Activated naive CD4-positive, alpha-beta T cell treated with anti-CD3 and anti-CD28 coated beads, Interleukin-2, amount 10 ng/mL, durations not matched to agents 7 days and 5 days (primary cell): Measurements from ENCODE around the gene B4GALNT3.

ENCODE experiments used
- CTCF ChIA-PET: fragments of 350-600 bp; sonication (Branson Sonifier 250); formaldehyde crosslinking; loops from one replicate; lab custom pipeline; 2021; ENCODE audit warnings: antibody characterized with exemption; lab: Charles Lee
- DNase-seq: peaks from one replicate; pipeline ENCODE4 v3.0.0-alpha.2; 2020
- H3K27ac Mint-ChIP-seq: one replicate; pipeline ENCODE4 v1.8.0; 2021; ENCODE audit warnings: mild to moderate bottlenecking, moderate library complexity, mixed read lengths
- H3K27me3 Mint-ChIP-seq: one replicate; pipeline ENCODE4 v1.8.0; 2021; ENCODE audit warnings: mild to moderate bottlenecking, mixed read lengths
- H3K36me3 Mint-ChIP-seq: one replicate; pipeline ENCODE4 v1.8.0; 2021; ENCODE audit warnings: mixed read lengths
- H3K4me1 Mint-ChIP-seq: one replicate; pipeline ENCODE4 v1.8.0; 2021; ENCODE audit warnings: mixed read lengths
- H3K4me3 Mint-ChIP-seq: one replicate; pipeline ENCODE4 v1.8.0; 2021; ENCODE audit warnings: mild to moderate bottlenecking, moderate library complexity, mixed read lengths
- H3K9me3 Mint-ChIP-seq: one replicate; pipeline ENCODE4 v1.8.0; 2021; ENCODE audit warnings: mixed read lengths

The B4GALNT3 gene

GRCh38 chr12:479161-479560 lies 19.4 kb downstream of the B4GALNT3 start:
- Mint-ChIP-seq H3K4me1 (no peaks in the 10 kb centered on the region), H3K27me3 (peaks cover 45% of the 10 kb centered on the region), H3K36me3 (no peaks in the 10 kb centered on the region), H3K4me3 (no peak overlapping the region), H3K9me3 (no peaks in the 10 kb centered on the region), H3K27ac (no peak overlapping the region)
- CTCF ChIA-PET: no interaction called here
- no peak for DNase-seq

GRCh38 chr12:480831-481816 lies 21.4 kb downstream of the B4GALNT3 start:
- no peak overlapping the region for H3K4me3 Mint-ChIP-seq
- CTCF ChIA-PET: no interaction called here
- peaks cover 33% of the 10 kb centered on the region for H3K27me3 Mint-ChIP-seq
- H3K36me3 Mint-ChIP-seq: no peaks in the 10 kb centered on the region
- DNase-seq: no peak
- H3K4me1 Mint-ChIP-seq: no peaks in the 10 kb centered on the region
- H3K9me3 Mint-ChIP-seq: no peaks in the 10 kb centered on the region
- no peak overlapping the region for H3K27ac Mint-ChIP-seq

GRCh38 chr12:482061-482460 lies 22.3 kb downstream of the B4GALNT3 start:
- CTCF ChIA-PET: no interaction called here
- H3K36me3 Mint-ChIP-seq: no peaks in the 10 kb centered on the region
- no peaks in the 10 kb centered on the region for H3K4me1 Mint-ChIP-seq
- H3K27ac Mint-ChIP-seq: no peak overlapping the region
- no peak for DNase-seq
- H3K27me3 Mint-ChIP-seq: peaks cover 33% of the 10 kb centered on the region
- no peak overlapping the region for H3K4me3 Mint-ChIP-seq
- H3K9me3 Mint-ChIP-seq: no peaks in the 10 kb centered on the region

- DNase-seq: no peak
Measured at GRCh38 chr12:484096-484495, 24.4 kb downstream of the B4GALNT3 start.

GRCh38 chr12:490260-490659 lies 30.5 kb downstream of the B4GALNT3 start:
- CTCF ChIA-PET: no interaction called here
- Mint-ChIP-seq H3K4me1 (no peaks in the 10 kb centered on the region), H3K4me3 (no peak overlapping the region), H3K27me3 (peaks cover 17% of the 10 kb centered on the region), H3K27ac (no peak overlapping the region), H3K9me3 (peaks cover 6% of the 10 kb centered on the region), H3K36me3 (no peaks in the 10 kb centered on the region)
- DNase-seq: no peak

More at GRCh38 chr12:484096-484495, 24.4 kb downstream of the B4GALNT3 start:
- no peak overlapping the region for H3K4me3 Mint-ChIP-seq
- CTCF ChIA-PET: no interaction called here
- no peak overlapping the region for H3K27ac Mint-ChIP-seq
- peaks cover 28% of the 10 kb centered on the region for H3K27me3 Mint-ChIP-seq
- H3K4me1 Mint-ChIP-seq: no peaks in the 10 kb centered on the region
- no peaks in the 10 kb centered on the region for H3K36me3 Mint-ChIP-seq
- no peaks in the 10 kb centered on the region for H3K9me3 Mint-ChIP-seq

- Mint-ChIP-seq H3K4me1 (peaks cover 9% of the 10 kb centered on the region), H3K36me3 (no peaks in the 10 kb centered on the region), H3K27me3 (peaks cover 18% of the 10 kb centered on the region), H3K9me3 (no peaks in the 10 kb centered on the region), H3K27ac (no peak overlapping the region), H3K4me3 (no peak overlapping the region)
- no peak for DNase-seq
- CTCF ChIA-PET: interaction anchor here (0.8 to 1.5 kb wide), 4 partner anchors 40 to 320 kb away, joined by 3 to 4 read pairs (median 4); no protein-coding TSS in a partner anchor
Measured at GRCh38 chr12:495466-495865, 35.7 kb downstream of the B4GALNT3 start.

- Mint-ChIP-seq H3K9me3 (no peaks in the 10 kb centered on the region), H3K36me3 (no peaks in the 10 kb centered on the region), H3K4me3 (no peak overlapping the region), H3K27ac (no peak overlapping the region), H3K27me3 (peaks cover 11% of the 10 kb centered on the region), H3K4me1 (peaks cover 9% of the 10 kb centered on the region)
- CTCF ChIA-PET: interaction anchor here (1.3 to 1.5 kb wide), 2 partner anchors 43 to 48 kb away, joined by 4 read pairs; no protein-coding TSS in a partner anchor
- no peak for DNase-seq
Measured at GRCh38 chr12:496736-497135, 37.0 kb downstream of the B4GALNT3 start.

GRCh38 chr12:497501-498160 lies 37.9 kb downstream of the B4GALNT3 start:
- no peaks in the 10 kb centered on the region for H3K9me3 Mint-ChIP-seq
- DNase-seq: no peak
- H3K27ac Mint-ChIP-seq: no peak overlapping the region
- H3K4me1 Mint-ChIP-seq: peaks cover 9% of the 10 kb centered on the region
- no peak overlapping the region for H3K4me3 Mint-ChIP-seq
- CTCF ChIA-PET: no interaction called here
- peaks cover 13% of the 10 kb centered on the region for H3K27me3 Mint-ChIP-seq
- H3K36me3 Mint-ChIP-seq: no peaks in the 10 kb centered on the region

GRCh38 chr12:499837-500458 lies 40.2 kb downstream of the B4GALNT3 start:
- no peaks in the 10 kb centered on the region for H3K9me3 Mint-ChIP-seq
- H3K36me3 Mint-ChIP-seq: no peaks in the 10 kb centered on the region
- H3K27ac Mint-ChIP-seq: no peak overlapping the region
- peaks cover 13% of the 10 kb centered on the region for H3K4me1 Mint-ChIP-seq
- CTCF ChIA-PET: no interaction called here
- no peak for DNase-seq
- H3K27me3 Mint-ChIP-seq: peaks cover 26% of the 10 kb centered on the region
- no peak overlapping the region for H3K4me3 Mint-ChIP-seq

- Mint-ChIP-seq H3K27me3 (peaks cover 34% of the 10 kb centered on the region), H3K36me3 (no peaks in the 10 kb centered on the region), H3K4me3 (no peak overlapping the region), H3K27ac (no peak overlapping the region), H3K4me1 (peaks cover 13% of the 10 kb centered on the region), H3K9me3 (no peaks in the 10 kb centered on the region)
- CTCF ChIA-PET: no interaction called here
- DNase-seq: no peak
Measured at GRCh38 chr12:501722-502447, 42.1 kb downstream of the B4GALNT3 start.

GRCh38 chr12:503111-503761 lies 43.5 kb downstream of the B4GALNT3 start:
- no peaks in the 10 kb centered on the region for H3K9me3 Mint-ChIP-seq
- peaks cover 8% of the 10 kb centered on the region for H3K4me1 Mint-ChIP-seq
- H3K27ac Mint-ChIP-seq: no peak overlapping the region
- CTCF ChIA-PET: interaction anchor here (0.7 to 1.2 kb wide), 2 partner anchors 44 to 56 kb away, joined by 3 read pairs; no protein-coding TSS in a partner anchor
- no peak for DNase-seq
- H3K27me3 Mint-ChIP-seq: peaks cover 29% of the 10 kb centered on the region
- H3K4me3 Mint-ChIP-seq: no peak overlapping the region
- H3K36me3 Mint-ChIP-seq: no peaks in the 10 kb centered on the region

GRCh38 chr12:505221-505620 lies 45.5 kb downstream of the B4GALNT3 start:
- CTCF ChIA-PET: interaction anchor here (1.5 kb wide), 1 partner anchor 55 kb away, joined by 3 read pairs; no protein-coding TSS in a partner anchor
- Mint-ChIP-seq H3K9me3 (no peaks in the 10 kb centered on the region), H3K36me3 (no peaks in the 10 kb centered on the region), H3K27me3 (peaks cover 38% of the 10 kb centered on the region), H3K4me3 (no peak overlapping the region), H3K27ac (no peak overlapping the region), H3K4me1 (peaks cover 5% of the 10 kb centered on the region)
- DNase-seq: no peak

- Mint-ChIP-seq H3K27ac (no peak overlapping the region), H3K4me3 (no peak overlapping the region), H3K9me3 (no peaks in the 10 kb centered on the region), H3K36me3 (no peaks in the 10 kb centered on the region), H3K4me1 (peaks cover 5% of the 10 kb centered on the region), H3K27me3 (peaks cover 48% of the 10 kb centered on the region)
- CTCF ChIA-PET: no interaction called here
- no peak for DNase-seq
Measured at GRCh38 chr12:507391-507796, 47.7 kb downstream of the B4GALNT3 start.
